H1 (cell line): ENCODE results near the gene CENPM. TPM values are rescaled to one million over a fixed set of nuclear protein-coding genes. Genes with fewer than 3 reads are reported as not detected.

Experiments used
- CBX8 ChIP-seq: fragments of 300-800, 300-1000 bp; sonication (generic); IDR thresholded peaks from 2 replicates; pipeline ENCODE4 v1.7.1; 2016; ENCODE audit warnings: low read depth, low read length, borderline replicate concordance
- FOSL1 ChIP-seq: IDR thresholded peaks from 2 replicates; pipeline ENCODE4 v1.6.1; 2011; ENCODE audit warnings: mild to moderate bottlenecking, low read depth, low read length, moderate library complexity; ENCODE audit not compliant: insufficient read depth
- GABPA ChIP-seq: IDR thresholded peaks from 2 replicates; pipeline ENCODE4 v1.6.1; 2011; ENCODE audit warnings: mild to moderate bottlenecking, low read length, moderate library complexity, borderline replicate concordance; ENCODE audit not compliant: insufficient read depth
- JUND ChIP-seq: IDR thresholded peaks from 2 replicates; pipeline ENCODE4 v1.6.1; 2011; ENCODE audit warnings: mild to moderate bottlenecking, improper control_type of control experiment, low read length
- POLR2A ChIP-seq, 2 experiments: IDR thresholded peaks; 1 replicate in 1 of 2; 2 replicates in 1 of 2; pipeline ENCODE4 v1.6.1; 2011; ENCODE audit warnings: low read depth in 2 of 2, low read length in 2 of 2, mild to moderate bottlenecking in 2 of 2; ENCODE audit errors: control extremely low read depth in 1 of 2
- SP1 ChIP-seq: IDR thresholded peaks from 2 replicates; pipeline ENCODE4 v1.6.1; 2011; ENCODE audit warnings: low read depth, low read length
- SUZ12 ChIP-seq: fragments of 200-600 bp; sonication (generic); IDR thresholded peaks from 2 replicates; pipeline ENCODE4 v1.6.1; 2012; ENCODE audit warnings: mild to moderate bottlenecking, inconsistent platforms, low read length, moderate library complexity, mixed read lengths
- polyA plus RNA-seq, 7 experiments: library from polyadenylated mRNA; depleted of rRNA in 3 of 7; stranded (reverse) in 5 of 7; unstranded in 2 of 7; fragments of >200 nt in 5 of 7; fragments of 200-250 nt in 2 of 7; gene quantifications; 1 replicate in 5 of 7; 2 replicates in 1 of 7; 4 replicates in 1 of 7; pipeline versions ENCODE4 v1.2.1 to v1.2.3, GENCODE V29; 2011 to 2013; ENCODE audit warnings: missing spikeins in 2 of 7, mixed read lengths in 2 of 7
- total RNA-seq: library from RNA; stranded (reverse); fragmentation: NEBNext Ultra II Directional; extraction: Animal tissue kit (Norgen Biotek cat#: 25700); gene quantifications from 2 replicates; pipeline ENCODE4 v1.2.1, GENCODE V29; 2021
- TF ChIP-seq, protein P1 (sequence below): fragments of 300-600 bp; sonication (generic); IDR thresholded peaks from 2 replicates; pipeline ENCODE4 v1.7.1; 2012; ENCODE audit warnings: low read length, moderate library complexity, mild to moderate bottlenecking, inconsistent platforms; ENCODE audit not compliant: insufficient replicate concordance
- TF ChIP-seq, protein P2 (sequence below), 3 experiments: IDR thresholded peaks; 1 replicate in 2 of 3; 2 replicates in 1 of 3; pipeline versions ENCODE4 v1.5.1 to v1.6.1; 2011; ENCODE audit warnings: low read length in 3 of 3, mild to moderate bottlenecking in 3 of 3, inconsistent platforms in 2 of 3, low read depth in 1 of 3, moderate library complexity in 1 of 3; ENCODE audit not compliant: insufficient read depth in 1 of 3; ENCODE audit errors: control extremely low read depth in 1 of 3

CENPM gene
- total and polyA plus RNA-seq, 2 of the 8 experiments (the other 6 are each of a cell fraction or from before 2014, with no cell fraction given): 32.0 to 80.4 TPM

DNA sequence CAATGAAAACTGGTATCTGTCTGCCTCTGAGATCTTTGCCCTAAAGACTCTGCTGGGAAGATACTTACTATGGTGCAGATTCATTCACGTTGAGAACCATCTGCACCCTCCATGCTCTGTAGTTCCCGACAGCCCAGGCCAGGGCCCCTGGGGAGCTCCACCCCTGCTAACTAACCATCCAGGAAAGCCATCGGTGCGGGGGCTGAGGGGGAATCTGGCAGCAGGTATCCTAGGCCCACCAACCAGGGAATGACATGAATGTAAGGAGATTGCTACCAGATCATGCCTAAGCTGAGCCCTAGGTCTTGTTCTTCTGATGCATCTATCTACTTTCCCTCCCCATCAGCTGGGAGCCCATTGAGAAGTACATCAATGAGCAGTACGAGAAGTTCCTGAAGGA lies 40.3 kb upstream of the CENPM start (continued):
- TF ChIP-seq, protein P1, sequence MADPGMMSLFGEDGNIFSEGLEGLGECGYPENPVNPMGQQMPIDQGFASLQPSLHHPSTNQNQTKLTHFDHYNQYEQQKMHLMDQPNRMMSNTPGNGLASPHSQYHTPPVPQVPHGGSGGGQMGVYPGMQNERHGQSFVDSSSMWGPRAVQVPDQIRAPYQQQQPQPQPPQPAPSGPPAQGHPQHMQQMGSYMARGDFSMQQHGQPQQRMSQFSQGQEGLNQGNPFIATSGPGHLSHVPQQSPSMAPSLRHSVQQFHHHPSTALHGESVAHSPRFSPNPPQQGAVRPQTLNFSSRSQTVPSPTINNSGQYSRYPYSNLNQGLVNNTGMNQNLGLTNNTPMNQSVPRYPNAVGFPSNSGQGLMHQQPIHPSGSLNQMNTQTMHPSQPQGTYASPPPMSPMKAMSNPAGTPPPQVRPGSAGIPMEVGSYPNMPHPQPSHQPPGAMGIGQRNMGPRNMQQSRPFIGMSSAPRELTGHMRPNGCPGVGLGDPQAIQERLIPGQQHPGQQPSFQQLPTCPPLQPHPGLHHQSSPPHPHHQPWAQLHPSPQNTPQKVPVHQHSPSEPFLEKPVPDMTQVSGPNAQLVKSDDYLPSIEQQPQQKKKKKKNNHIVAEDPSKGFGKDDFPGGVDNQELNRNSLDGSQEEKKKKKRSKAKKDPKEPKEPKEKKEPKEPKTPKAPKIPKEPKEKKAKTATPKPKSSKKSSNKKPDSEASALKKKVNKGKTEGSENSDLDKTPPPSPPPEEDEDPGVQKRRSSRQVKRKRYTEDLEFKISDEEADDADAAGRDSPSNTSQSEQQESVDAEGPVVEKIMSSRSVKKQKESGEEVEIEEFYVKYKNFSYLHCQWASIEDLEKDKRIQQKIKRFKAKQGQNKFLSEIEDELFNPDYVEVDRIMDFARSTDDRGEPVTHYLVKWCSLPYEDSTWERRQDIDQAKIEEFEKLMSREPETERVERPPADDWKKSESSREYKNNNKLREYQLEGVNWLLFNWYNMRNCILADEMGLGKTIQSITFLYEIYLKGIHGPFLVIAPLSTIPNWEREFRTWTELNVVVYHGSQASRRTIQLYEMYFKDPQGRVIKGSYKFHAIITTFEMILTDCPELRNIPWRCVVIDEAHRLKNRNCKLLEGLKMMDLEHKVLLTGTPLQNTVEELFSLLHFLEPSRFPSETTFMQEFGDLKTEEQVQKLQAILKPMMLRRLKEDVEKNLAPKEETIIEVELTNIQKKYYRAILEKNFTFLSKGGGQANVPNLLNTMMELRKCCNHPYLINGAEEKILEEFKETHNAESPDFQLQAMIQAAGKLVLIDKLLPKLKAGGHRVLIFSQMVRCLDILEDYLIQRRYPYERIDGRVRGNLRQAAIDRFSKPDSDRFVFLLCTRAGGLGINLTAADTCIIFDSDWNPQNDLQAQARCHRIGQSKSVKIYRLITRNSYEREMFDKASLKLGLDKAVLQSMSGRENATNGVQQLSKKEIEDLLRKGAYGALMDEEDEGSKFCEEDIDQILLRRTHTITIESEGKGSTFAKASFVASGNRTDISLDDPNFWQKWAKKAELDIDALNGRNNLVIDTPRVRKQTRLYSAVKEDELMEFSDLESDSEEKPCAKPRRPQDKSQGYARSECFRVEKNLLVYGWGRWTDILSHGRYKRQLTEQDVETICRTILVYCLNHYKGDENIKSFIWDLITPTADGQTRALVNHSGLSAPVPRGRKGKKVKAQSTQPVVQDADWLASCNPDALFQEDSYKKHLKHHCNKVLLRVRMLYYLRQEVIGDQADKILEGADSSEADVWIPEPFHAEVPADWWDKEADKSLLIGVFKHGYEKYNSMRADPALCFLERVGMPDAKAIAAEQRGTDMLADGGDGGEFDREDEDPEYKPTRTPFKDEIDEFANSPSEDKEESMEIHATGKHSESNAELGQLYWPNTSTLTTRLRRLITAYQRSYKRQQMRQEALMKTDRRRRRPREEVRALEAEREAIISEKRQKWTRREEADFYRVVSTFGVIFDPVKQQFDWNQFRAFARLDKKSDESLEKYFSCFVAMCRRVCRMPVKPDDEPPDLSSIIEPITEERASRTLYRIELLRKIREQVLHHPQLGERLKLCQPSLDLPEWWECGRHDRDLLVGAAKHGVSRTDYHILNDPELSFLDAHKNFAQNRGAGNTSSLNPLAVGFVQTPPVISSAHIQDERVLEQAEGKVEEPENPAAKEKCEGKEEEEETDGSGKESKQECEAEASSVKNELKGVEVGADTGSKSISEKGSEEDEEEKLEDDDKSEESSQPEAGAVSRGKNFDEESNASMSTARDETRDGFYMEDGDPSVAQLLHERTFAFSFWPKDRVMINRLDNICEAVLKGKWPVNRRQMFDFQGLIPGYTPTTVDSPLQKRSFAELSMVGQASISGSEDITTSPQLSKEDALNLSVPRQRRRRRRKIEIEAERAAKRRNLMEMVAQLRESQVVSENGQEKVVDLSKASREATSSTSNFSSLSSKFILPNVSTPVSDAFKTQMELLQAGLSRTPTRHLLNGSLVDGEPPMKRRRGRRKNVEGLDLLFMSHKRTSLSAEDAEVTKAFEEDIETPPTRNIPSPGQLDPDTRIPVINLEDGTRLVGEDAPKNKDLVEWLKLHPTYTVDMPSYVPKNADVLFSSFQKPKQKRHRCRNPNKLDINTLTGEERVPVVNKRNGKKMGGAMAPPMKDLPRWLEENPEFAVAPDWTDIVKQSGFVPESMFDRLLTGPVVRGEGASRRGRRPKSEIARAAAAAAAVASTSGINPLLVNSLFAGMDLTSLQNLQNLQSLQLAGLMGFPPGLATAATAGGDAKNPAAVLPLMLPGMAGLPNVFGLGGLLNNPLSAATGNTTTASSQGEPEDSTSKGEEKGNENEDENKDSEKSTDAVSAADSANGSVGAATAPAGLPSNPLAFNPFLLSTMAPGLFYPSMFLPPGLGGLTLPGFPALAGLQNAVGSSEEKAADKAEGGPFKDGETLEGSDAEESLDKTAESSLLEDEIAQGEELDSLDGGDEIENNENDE: no peak
- no peak for TF ChIP-seq FOSL1
- TF ChIP-seq CBX8: no peak
- no peak for TF ChIP-seq GABPA
- TF ChIP-seq, protein P2, sequence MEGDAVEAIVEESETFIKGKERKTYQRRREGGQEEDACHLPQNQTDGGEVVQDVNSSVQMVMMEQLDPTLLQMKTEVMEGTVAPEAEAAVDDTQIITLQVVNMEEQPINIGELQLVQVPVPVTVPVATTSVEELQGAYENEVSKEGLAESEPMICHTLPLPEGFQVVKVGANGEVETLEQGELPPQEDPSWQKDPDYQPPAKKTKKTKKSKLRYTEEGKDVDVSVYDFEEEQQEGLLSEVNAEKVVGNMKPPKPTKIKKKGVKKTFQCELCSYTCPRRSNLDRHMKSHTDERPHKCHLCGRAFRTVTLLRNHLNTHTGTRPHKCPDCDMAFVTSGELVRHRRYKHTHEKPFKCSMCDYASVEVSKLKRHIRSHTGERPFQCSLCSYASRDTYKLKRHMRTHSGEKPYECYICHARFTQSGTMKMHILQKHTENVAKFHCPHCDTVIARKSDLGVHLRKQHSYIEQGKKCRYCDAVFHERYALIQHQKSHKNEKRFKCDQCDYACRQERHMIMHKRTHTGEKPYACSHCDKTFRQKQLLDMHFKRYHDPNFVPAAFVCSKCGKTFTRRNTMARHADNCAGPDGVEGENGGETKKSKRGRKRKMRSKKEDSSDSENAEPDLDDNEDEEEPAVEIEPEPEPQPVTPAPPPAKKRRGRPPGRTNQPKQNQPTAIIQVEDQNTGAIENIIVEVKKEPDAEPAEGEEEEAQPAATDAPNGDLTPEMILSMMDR (IDR thresholded peaks at IDR 0.05; ENCODE audit: control extremely low read depth in 1 of 3, insufficient read depth in 1 of 3, low read depth in 1 of 3, low read length in 3 of 3): no peak
- TF ChIP-seq SUZ12: no peak
- TF ChIP-seq SP1: no peak
- no peak for TF ChIP-seq JUND
- no peak for TF ChIP-seq POLR2A (IDR thresholded peaks at IDR 0.05; ENCODE audit: control extremely low read depth in 1 of 2, low read depth in 2 of 2, low read length in 2 of 2)
